Fibroblast of the aortic adventitia (primary cell): ENCODE data around the gene ZSCAN23. TPM values are rescaled to one million over a fixed set of nuclear protein-coding genes. Genes with fewer than 3 reads are reported as not detected.

Experiments
- DNase-seq: peaks from one replicate; pipeline ENCODE4 v3.0.0-alpha.2; 2010; ENCODE audit warnings: low read depth
- H3K4me3 ChIP-seq: 2 replicates; pipeline ENCODE4 v1.5.1; 2011; ENCODE audit warnings: low read depth, mild to moderate bottlenecking, control low read depth, low read length, moderate library complexity
- CTCF ChIP-seq: IDR thresholded peaks from 2 replicates; pipeline ENCODE4 v1.5.1; 2011; ENCODE audit warnings: mild to moderate bottlenecking, low read length, control low read depth, inconsistent platforms; ENCODE audit not compliant: insufficient read depth
- total RNA-seq: library from RNA; depleted of rRNA; stranded (reverse); fragments of >200 nt; gene quantifications from 2 replicates; pipeline ENCODE4 v1.2.3, GENCODE V29; 2012; ENCODE audit warnings: low replicate concordance

The ZSCAN23 gene
- total RNA-seq, result 6.7 and 12.0 TPM in 2 replicates

- peak within 1 kb of the TSS; percentile 79 for H3K4me3 ChIP-seq
- TF ChIP-seq CTCF, result no peak
- peak; percentile 92 for DNase-seq
These were observed at the start of gene ZSCAN23 for GRCh38 chr6:28443112-28443773. Gene ZSCAN23, minus strand, starts transcription at chr6:28443491. Its CDS starts 7,225 bp downstream, at chr6:28436266.

GRCh38 chr6:28491984-28492317 is 48.7 kb upstream of the ZSCAN23 start:
- no peak overlapping the region for H3K4me3 ChIP-seq
- DNase-seq, result no peak
- TF ChIP-seq CTCF, result no peak

- H3K4me3 ChIP-seq, result peak overlapping the region; percentile 65
- no peak for DNase-seq
- TF ChIP-seq CTCF, result no peak
These were observed 47.1 kb upstream of the ZSCAN23 start for GRCh38 chr6:28490205-28490890.

- peak; percentile 70 for DNase-seq
- no peak for TF ChIP-seq CTCF
- peak overlapping the region; percentile 65 for H3K4me3 ChIP-seq
These were observed 46.3 kb upstream of the ZSCAN23 start for GRCh38 chr6:28489366-28490204.

GRCh38 chr6:28488916-28489365 is 45.6 kb upstream of the ZSCAN23 start:
- peak overlapping the region; percentile 65 for H3K4me3 ChIP-seq
- no peak for TF ChIP-seq CTCF
- DNase-seq, result peak; percentile 83

- DNase-seq, result no peak
- no peak overlapping the region for H3K4me3 ChIP-seq
- no peak for TF ChIP-seq CTCF
These were observed 43.9 kb upstream of the ZSCAN23 start for GRCh38 chr6:28486988-28487742.
